GM18505 (cell line): Measurements from ENCODE around the gene PDIA5.
A peak's percentile ranks its signal among the peaks of the same experiment; 100 is the strongest.

Experiments used
- ATAC-seq: cut with Tn5 transposase; IDR thresholded peaks from one replicate; pipeline ENCODE4 v1.9.1; 2021; ENCODE audit not compliant: unreplicated experiment
- POLR2A ChIP-seq: IDR thresholded peaks from 4 replicates; pipeline ENCODE4 v1.6.1; 2011; ENCODE audit warnings: borderline replicate concordance; ENCODE audit not compliant: insufficient read depth, insufficient read length; ENCODE audit errors: extremely low read depth

PDIA5 gene

DNA sequence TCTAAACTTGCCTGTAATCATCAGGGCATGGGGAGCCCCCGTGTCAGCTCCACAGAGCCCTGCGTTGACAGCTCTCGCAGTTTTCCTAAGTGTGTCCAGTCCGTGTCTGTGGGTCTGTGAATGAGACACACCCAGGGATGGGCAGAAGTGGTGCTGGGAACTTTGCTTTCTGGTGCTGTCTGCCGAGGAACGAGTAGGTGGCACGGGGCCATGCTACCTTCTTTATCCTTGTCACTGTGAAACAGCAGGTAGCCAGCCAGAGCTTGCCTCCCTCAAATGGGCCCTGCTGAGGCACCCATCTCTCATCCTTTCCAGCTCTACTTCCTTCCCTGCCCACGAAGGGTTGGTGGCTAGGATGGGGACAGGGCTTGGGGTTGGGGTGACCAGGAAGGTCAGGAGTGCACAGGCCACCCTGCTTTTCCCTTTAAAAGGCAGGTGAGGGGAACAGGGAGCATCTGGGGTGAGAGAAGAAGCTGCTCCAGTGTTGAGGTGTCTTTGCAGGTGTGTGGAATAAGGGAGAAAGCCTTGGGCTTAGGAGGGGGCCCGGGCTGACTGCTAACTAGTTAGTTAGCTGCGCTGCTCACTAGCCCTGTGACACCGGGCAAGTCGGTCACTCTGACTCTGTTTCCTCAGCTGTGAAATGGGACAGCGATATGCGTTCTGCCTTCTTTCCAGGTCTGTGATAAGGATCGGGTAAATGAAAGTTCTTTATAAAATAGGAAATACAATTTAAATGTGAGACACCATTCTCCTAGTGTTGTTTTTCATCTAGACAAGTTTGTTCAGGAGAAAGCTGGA is 27.9 kb downstream of the PDIA5 start:
- TF ChIP-seq POLR2A, result no peak

DNA sequence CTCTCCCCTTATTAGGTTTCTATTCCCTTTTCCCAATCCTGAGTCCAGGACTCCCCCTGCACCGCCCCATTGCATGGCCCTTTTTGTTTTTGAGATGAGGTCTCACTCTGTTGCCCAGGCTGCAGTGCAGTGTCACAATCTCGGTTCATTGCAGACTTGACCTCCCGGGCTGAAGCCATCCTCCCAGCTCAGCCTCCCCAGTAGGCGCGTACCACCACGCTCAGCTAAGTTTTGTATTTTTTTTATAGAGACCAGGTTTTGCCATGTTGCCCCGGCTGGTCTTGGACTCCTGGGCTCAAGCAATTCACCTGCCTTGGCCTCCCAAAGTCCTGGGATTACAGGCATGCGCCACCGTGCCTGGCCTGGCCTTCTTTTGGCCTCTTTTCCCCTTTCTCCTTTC is 29.3 kb downstream of the PDIA5 start:
- TF ChIP-seq POLR2A, result no peak
- ATAC-seq, result no peak

More for the DNA sequence above, 27.9 kb downstream of the PDIA5 start:
- no peak for ATAC-seq

DNA sequence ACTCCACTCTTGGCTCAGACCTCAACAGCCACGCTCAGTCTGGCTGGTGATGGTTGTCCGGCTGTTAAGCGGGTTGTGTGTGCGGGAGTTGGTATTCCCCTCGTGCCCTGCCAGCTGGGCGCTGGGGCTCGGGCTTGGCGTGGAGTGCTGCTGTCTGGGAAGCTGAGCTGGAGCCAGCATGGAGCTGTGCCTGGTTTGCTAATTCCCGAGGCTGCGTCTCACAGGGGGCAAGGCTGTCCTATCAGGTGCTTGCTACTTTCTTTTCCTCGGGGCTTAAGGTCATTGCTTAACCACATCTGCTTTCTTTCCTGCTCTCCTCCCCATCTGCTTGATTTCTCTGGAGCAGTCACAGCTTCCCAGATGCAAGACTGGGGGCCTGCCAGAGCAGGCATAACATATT is 29.9 kb downstream of the PDIA5 start:
- ATAC-seq, result no peak
- TF ChIP-seq POLR2A, result no peak

DNA sequence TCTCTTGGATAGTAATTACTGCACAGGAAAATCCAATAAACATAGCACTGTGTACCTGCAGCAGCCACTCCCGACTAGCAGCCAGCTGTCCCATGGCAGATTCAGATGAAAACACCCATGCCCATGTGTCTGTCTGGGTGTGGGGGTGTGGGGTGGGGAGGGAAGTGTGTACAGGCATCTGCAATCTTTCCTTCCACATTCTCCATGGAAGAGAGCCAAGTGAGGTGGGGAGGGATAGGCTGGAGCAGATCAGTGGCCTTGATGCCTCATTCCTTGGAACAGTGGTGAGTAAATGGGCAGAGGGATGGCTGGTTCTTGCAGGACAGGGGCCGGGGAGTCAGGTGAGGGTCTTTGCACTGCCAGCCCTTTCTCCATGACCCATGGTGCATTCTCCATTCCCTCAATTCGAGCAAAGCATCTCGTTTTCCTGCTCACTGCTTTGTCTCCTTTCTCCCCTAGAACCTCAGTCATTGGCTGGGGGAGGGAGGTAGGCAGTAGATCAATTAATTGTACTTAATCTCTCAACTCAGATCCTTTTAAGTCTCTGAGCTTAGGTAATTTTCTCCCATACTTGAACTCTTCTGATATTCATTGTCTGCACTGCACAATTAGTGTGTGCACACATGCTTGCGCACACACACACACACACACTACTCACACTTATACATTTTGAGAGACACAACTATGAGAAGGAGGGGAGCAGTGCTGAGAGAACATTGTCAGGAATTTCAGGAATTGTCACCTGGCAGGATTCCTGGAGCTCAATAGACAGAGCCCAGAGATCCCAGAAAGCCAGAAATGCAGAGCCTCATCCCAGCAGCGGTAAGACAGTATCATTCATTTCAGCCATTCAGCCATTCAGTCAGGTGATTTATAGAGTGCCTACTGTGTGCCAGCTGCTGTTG is 31.9 kb downstream of the PDIA5 start:
- ATAC-seq, result no peak
- no peak for TF ChIP-seq POLR2A

DNA sequence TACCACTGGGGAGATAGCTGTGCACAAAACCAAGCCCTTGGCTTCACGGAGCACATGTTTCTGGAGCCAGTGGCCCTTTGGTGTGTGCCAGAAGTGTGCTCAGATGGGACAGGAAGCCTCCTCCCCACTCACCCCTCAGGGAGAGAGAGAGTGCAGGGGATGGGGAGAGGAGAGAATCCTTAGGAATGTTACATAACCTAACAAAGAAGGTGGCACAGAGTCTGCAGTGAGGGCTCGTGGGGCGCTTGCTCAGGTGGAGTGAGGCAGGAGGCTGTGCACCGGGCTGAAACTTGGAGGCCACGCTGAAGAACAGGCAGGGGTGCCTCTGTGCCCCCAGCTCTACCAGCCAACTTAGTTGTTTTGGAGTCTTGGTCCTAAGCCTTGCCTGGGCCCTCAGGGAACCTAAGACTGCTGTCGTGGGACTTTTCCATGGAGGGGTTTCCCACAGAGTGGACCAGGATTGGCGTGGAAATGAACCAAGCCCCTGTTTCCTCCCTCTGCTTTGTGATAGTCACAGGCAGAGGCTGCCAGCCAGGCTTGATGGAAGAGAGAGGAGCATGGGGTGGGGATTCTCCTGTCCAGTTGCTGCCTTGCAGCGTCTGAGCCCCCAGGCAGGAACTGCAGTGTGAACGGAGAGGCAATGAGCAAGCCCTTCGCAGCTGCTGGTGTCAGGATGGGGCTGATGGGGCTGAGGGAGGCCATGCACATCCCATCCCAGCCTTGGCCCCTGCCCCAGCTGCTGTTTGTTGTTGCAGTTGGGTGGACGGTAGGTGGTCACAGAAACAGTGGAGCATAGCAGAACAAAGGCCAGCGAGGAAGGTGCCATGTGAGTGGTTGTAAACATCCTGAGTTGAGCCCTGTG is 32.7 kb downstream of the PDIA5 start:
- no peak for TF ChIP-seq POLR2A
- no peak for ATAC-seq

DNA sequence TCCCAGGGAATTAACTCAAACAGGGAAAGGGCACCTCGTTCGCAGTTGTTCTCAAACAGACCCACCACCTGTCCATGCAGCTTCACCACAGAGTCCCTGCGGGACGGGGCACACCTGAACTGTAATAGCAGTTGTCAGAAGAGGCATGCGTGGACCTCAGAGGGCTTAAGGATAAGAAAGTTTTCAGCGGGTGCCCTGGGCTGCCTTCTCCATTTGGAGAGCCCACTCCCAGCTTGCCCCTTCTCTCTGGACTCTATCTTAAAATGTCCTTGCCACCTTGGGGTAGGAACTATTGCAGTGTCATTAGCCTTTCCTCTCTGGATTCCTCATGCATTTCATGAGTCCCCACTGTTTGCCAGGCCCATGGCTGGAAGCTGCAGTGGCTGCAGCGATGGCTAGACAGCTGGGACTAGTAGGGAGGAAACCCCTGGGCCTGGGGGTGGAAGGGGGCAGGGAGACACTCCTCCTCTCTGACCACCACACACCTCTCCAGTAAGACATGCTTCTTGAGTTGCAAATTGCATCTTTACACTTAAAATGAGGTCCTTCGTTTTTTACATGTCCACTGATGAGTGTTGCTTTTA is 33.5 kb downstream of the PDIA5 start:
- no peak for ATAC-seq
- no peak for TF ChIP-seq POLR2A

DNA sequence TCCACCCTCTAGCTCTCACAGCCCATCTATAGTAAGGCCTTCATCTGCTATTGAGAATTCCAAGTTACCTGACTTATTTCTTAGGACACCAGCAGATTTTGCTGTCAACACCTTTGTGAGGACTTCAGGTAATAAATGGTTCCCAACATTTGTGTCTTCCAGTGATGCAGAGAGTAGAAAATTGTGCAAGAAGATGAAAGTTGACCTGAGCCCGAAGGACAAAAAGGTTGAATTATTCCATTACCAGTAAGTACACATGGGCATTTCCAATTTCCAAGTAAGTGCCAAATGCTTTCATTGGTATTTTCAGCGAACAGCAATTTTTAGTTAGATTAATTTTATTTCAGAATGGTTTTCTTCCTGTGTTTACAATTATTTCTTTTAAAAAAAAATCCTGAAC is 35.4 kb downstream of the PDIA5 start:
- ATAC-seq, result no peak
- no peak for TF ChIP-seq POLR2A

DNA sequence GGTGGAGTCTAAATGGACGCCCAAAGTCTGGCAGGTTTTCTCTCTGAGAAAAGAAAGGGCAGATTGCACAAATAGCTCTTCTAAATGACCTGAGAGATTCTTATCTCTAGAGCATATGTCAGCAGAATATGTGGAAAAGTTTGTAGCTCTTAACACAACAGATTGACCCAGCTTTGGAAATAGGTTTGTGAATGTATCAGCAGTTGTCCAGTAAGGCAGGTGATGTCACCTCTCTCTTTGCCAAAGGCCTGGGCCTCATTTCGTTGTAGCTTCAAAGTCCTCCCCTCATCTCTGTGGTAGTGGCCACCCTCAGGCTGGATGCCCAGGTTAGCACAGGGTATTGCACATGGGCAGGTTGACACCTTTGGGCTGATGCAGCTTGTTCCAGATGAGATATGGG is 36.0 kb downstream of the PDIA5 start:
- no peak for ATAC-seq

DNA sequence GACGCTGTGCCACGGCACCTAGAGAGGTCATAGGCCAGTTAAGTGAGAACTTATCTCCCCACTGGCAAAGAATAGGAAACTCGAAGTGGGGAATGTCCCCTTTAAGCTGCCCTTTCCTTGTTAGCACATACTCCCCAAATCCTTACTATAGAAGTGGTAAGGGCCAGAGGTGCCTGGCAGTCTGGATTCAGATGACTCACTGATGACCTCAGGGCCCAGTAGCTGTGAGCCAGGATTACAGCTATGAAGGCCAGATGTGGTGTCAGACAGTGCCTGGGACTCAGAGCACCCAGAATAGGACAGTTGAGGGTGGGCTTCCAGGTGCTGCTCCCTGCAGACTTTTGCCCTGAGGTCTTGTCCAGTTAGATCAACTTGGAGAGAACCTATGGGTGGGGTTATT is 37.7 kb downstream of the PDIA5 start:
- TF ChIP-seq POLR2A, result no peak
- ATAC-seq, result no peak

More for the DNA sequence above, 36.0 kb downstream of the PDIA5 start:
- no peak for TF ChIP-seq POLR2A

DNA sequence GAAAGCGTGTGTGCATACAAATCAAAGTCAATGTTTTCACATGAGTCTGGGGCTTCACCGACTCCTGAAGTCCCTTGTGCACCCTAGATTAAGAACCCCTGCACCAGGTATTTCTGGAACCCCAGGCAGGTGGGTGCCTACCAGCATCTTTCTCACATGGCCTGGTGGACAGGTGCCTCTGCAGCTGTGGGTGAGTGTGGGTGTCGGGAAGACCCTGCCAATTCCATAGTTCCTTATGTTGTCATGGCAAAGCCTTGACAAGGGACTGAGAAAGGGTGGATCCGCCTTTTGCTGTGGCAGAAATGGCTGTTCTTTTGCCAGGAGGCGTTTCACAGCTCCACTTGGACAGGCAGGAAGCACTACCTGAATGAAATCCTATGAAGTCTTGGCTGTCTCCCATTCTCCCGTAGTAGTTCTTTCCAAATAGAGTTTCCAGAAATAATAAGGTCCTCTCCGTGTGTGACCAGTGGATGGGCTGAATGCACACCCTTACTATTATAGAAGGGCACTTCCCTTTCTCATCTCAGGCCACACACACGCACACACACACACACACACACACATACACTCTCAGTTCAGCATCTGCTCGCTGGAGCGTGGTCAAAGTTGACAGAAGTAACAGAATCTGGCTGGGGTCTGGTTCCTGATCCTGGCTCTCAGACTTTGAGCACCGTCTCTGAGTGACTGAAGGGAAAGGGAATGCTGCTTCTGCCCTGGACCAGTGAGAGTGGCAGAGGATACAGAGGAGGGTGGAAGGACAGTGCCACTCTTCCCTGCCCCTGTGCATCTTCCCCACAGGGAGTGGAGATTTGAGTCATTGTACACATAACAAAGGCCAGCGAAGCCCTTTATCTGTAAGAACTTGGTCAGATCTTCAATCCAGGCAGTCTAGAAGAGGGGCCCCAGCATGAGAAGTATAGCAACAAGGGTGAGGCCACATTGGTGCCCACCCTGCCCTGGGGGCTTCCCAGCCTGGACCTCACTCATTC is 38.7 kb downstream of the PDIA5 start:
- no peak for TF ChIP-seq POLR2A
- peak; percentile 76 for ATAC-seq

DNA sequence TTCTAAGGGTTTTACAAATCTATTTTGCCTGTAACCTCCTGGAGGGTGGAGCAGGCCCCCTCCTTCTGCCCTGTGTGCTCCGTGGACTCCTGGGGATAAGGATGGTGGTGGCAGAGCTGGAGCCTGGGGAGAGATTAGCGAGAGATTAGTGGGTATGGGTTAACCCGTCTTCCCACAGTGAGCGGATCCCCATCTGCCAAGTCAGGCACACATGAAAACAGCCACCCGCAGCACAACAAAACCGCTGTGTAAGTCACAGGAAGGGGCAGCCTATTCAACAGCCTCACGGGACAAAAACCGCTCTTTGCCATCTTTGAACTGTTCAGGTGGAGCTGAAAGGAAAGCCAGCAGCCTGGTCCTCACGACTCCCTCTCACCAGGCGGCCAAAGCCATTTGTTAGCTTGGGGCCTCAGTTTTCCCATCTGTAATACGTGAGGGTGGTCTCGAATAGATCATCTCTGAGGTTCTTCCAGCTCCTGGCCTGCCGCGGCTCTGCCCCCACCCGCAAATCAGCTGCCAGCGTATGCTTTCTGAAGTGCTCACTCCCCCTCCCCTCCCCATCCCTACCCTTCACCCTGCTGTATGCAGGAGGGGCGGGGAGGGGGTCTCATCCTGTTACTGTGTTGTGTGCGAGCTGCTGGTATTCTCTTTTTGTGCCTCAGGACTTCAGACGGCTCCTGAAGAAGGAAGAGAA is 43.6 kb downstream of the PDIA5 start:
- TF ChIP-seq POLR2A, result no peak
- no peak for ATAC-seq
